ENCODE results near the gene C1orf232. TPM values are rescaled to one million over a fixed set of nuclear protein-coding genes. Genes with fewer than 3 reads are reported as not detected.

The C1orf232 gene
- total and polyA plus RNA-seq, 2 experiments from 2014 or later = not detected

DNA sequence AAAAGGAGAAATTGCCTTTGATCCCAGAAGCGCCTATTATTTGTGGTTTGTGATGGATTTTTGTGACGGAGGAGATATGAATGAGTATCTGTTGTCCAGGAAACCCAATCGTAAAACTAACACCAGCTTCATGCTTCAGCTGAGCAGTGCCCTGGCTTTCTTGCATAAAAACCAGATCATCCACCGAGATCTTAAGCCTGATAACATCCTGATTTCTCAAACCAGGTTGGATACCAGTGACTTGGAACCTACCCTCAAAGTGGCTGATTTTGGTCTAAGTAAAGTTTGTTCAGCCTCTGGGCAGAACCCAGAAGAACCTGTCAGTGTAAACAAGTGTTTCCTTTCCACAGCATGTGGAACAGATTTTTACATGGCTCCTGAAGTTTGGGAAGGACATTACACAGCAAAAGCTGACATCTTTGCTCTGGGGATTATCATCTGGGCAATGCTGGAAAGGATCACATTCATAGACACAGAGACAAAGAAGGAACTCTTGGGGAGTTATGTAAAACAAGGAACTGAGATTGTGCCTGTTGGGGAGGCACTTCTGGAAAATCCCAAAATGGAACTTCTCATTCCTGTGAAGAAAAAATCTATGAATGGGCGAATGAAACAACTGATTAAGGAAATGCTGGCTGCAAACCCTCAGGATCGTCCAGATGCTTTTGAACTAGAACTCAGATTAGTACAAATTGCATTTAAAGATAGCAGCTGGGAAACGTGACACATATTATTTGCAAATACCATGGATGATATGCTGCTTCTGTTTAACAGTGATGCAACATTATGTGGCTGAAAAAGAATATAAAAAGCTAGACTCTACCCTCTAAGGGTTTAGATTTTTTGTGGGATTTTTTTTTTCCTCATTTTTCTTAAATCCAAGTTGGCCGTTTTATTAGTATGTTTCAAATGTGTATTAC lies 46.6 kb downstream of the C1orf232 start:
- Histone ChIP-seq H3K36me3 (ENCODE audit: insufficient read depth) (no peaks in the 10 kb centered on the region), H3K4me3 (no peak overlapping the region), H3K79me2 (replicated peaks; ENCODE audit: insufficient read depth) (no peaks in the 10 kb centered on the region), H2AFZ (no peak overlapping the region), H4K20me1 (replicated peaks; ENCODE audit: insufficient read depth) (no peaks in the 10 kb centered on the region; the same call in none of the 2 replicates), H3F3A (replicated peaks; ENCODE audit: low read depth) (no peaks in the 10 kb centered on the region), H3K9me2 (ENCODE audit: insufficient read depth) (no peaks in the 10 kb centered on the region), H3K27me3 (ENCODE audit: insufficient read depth) (no peaks in the 10 kb centered on the region), H3K4me1 (ENCODE audit: insufficient read depth) (no peaks in the 10 kb centered on the region), H3K4me2 (no peak overlapping the region), H3K27ac (ENCODE audit: low read depth) (no peak overlapping the region)
- DNase-seq (ENCODE audit: low spot score) (no peak), ATAC-seq (no peak)
- H3K27me3 Mint-ChIP-seq (ENCODE audit: insufficient read depth, low read depth, poor library complexity) = no peaks in the 10 kb centered on the region
- TF ChIP-seq ZNF331 (CRISPR knock-in tag; IDR thresholded peaks at IDR 0.05; ENCODE audit: low read depth) = no peak
- TF ChIP-seq NANOG (IDR thresholded peaks at IDR 0.05; ENCODE audit: borderline replicate concordance) = no peak
- no peak for TF ChIP-seq POLR2AphosphoS5 (IDR thresholded peaks at IDR 0.05; ENCODE audit: low read depth)
- TF ChIP-seq, protein P1, sequence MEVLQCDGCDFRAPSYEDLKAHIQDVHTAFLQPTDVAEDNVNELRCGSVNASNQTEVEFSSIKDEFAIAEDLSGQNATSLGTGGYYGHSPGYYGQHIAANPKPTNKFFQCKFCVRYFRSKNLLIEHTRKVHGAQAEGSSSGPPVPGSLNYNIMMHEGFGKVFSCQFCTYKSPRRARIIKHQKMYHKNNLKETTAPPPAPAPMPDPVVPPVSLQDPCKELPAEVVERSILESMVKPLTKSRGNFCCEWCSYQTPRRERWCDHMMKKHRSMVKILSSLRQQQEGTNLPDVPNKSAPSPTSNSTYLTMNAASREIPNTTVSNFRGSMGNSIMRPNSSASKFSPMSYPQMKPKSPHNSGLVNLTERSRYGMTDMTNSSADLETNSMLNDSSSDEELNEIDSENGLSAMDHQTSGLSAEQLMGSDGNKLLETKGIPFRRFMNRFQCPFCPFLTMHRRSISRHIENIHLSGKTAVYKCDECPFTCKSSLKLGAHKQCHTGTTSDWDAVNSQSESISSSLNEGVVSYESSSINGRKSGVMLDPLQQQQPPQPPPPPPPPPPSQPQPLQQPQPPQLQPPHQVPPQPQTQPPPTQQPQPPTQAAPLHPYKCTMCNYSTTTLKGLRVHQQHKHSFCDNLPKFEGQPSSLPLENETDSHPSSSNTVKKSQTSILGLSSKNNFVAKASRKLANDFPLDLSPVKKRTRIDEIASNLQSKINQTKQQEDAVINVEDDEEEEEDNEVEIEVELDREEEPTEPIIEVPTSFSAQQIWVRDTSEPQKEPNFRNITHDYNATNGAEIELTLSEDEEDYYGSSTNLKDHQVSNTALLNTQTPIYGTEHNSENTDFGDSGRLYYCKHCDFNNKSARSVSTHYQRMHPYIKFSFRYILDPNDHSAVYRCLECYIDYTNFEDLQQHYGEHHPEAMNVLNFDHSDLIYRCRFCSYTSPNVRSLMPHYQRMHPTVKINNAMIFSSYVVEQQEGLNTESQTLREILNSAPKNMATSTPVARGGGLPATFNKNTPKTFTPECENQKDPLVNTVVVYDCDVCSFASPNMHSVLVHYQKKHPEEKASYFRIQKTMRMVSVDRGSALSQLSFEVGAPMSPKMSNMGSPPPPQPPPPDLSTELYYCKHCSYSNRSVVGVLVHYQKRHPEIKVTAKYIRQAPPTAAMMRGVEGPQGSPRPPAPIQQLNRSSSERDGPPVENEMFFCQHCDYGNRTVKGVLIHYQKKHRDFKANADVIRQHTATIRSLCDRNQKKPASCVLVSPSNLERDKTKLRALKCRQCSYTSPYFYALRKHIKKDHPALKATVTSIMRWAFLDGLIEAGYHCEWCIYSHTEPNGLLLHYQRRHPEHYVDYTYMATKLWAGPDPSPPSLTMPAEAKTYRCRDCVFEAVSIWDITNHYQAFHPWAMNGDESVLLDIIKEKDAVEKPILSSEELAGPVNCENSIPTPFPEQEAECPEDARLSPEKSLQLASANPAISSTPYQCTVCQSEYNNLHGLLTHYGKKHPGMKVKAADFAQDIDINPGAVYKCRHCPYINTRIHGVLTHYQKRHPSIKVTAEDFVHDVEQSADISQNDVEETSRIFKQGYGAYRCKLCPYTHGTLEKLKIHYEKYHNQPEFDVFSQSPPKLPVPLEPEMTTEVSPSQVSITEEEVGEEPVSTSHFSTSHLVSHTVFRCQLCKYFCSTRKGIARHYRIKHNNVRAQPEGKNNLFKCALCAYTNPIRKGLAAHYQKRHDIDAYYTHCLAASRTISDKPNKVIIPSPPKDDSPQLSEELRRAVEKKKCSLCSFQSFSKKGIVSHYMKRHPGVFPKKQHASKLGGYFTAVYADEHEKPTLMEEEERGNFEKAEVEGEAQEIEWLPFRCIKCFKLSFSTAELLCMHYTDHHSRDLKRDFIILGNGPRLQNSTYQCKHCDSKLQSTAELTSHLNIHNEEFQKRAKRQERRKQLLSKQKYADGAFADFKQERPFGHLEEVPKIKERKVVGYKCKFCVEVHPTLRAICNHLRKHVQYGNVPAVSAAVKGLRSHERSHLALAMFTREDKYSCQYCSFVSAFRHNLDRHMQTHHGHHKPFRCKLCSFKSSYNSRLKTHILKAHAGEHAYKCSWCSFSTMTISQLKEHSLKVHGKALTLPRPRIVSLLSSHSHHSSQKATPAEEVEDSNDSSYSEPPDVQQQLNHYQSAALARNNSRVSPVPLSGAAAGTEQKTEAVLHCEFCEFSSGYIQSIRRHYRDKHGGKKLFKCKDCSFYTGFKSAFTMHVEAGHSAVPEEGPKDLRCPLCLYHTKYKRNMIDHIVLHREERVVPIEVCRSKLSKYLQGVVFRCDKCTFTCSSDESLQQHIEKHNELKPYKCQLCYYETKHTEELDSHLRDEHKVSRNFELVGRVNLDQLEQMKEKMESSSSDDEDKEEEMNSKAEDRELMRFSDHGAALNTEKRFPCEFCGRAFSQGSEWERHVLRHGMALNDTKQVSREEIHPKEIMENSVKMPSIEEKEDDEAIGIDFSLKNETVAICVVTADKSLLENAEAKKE (CRISPR knock-in tag; IDR thresholded peaks at IDR 0.05) = no peak
- TF ChIP-seq ZNF114 (CRISPR knock-in tag; IDR thresholded peaks at IDR 0.05) = no peak
- no peak for TF ChIP-seq EZH2 (IDR thresholded peaks at IDR 0.05; ENCODE audit: low read depth, unreplicated experiment)
- TF ChIP-seq, protein P2, sequence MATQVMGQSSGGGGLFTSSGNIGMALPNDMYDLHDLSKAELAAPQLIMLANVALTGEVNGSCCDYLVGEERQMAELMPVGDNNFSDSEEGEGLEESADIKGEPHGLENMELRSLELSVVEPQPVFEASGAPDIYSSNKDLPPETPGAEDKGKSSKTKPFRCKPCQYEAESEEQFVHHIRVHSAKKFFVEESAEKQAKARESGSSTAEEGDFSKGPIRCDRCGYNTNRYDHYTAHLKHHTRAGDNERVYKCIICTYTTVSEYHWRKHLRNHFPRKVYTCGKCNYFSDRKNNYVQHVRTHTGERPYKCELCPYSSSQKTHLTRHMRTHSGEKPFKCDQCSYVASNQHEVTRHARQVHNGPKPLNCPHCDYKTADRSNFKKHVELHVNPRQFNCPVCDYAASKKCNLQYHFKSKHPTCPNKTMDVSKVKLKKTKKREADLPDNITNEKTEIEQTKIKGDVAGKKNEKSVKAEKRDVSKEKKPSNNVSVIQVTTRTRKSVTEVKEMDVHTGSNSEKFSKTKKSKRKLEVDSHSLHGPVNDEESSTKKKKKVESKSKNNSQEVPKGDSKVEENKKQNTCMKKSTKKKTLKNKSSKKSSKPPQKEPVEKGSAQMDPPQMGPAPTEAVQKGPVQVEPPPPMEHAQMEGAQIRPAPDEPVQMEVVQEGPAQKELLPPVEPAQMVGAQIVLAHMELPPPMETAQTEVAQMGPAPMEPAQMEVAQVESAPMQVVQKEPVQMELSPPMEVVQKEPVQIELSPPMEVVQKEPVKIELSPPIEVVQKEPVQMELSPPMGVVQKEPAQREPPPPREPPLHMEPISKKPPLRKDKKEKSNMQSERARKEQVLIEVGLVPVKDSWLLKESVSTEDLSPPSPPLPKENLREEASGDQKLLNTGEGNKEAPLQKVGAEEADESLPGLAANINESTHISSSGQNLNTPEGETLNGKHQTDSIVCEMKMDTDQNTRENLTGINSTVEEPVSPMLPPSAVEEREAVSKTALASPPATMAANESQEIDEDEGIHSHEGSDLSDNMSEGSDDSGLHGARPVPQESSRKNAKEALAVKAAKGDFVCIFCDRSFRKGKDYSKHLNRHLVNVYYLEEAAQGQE (IDR thresholded peaks at IDR 0.05; ENCODE audit: unreplicated experiment) = no peak
- no peak for TF ChIP-seq ETS1 (IDR thresholded peaks at IDR 0.05)
- TF ChIP-seq JUNB (IDR thresholded peaks at IDR 0.05; ENCODE audit: unreplicated experiment) = no peak
- no peak for TF ChIP-seq EZH2phosphoT487 (IDR thresholded peaks at IDR 0.05; ENCODE audit: unreplicated experiment)
- TF ChIP-seq, protein P3, sequence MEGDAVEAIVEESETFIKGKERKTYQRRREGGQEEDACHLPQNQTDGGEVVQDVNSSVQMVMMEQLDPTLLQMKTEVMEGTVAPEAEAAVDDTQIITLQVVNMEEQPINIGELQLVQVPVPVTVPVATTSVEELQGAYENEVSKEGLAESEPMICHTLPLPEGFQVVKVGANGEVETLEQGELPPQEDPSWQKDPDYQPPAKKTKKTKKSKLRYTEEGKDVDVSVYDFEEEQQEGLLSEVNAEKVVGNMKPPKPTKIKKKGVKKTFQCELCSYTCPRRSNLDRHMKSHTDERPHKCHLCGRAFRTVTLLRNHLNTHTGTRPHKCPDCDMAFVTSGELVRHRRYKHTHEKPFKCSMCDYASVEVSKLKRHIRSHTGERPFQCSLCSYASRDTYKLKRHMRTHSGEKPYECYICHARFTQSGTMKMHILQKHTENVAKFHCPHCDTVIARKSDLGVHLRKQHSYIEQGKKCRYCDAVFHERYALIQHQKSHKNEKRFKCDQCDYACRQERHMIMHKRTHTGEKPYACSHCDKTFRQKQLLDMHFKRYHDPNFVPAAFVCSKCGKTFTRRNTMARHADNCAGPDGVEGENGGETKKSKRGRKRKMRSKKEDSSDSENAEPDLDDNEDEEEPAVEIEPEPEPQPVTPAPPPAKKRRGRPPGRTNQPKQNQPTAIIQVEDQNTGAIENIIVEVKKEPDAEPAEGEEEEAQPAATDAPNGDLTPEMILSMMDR (conservative IDR thresholded peaks at IDR 0.05; ENCODE audit: low read depth in 2 of 2) = no peak
- no peak for TF ChIP-seq CREB1 (CRISPR knock-in tag; IDR thresholded peaks at IDR 0.05; ENCODE audit: low read depth)
- no peak for TF ChIP-seq STAT1 (IDR thresholded peaks at IDR 0.05; ENCODE audit: unreplicated experiment)
- no peaks in the 10 kb centered on the region for H3K9me3 Mint-ChIP-seq
- no peak overlapping the region for H3K27ac Mint-ChIP-seq
- H3K4me3 Mint-ChIP-seq = no peak overlapping the region
- H3K36me3 Mint-ChIP-seq (ENCODE audit: low read depth) = peaks cover 9% of the 10 kb centered on the region; the same call in 1 of the 3 replicates
- peaks cover 7% of the 10 kb centered on the region; the same call in 2 of the 3 replicates for H3K4me1 Mint-ChIP-seq
